ENCODE data around the gene ARHGAP32.
A peak's percentile ranks its signal among the peaks of the same experiment; 100 is the strongest.
"Not testable (repeated sequence)": the region's sequence is repeated elsewhere in the genome, so short reads cannot be mapped to it uniquely, and the experiment has no call there.

ARHGAP32 gene

GRCh38 chr11:129202646-129203045 lies 10.5 kb upstream of the ARHGAP32 start:
- DNase-seq (ENCODE audit: low read depth): no peak

GRCh38 chr11:129195682-129196081 lies 3.6 kb upstream of the ARHGAP32 start:
- no peak for DNase-seq (ENCODE audit: low read depth)

GRCh38 chr11:129191649-129192048 lies 476 bp downstream of the ARHGAP32 start:
- DNase-seq (ENCODE audit: low read depth): no peak

GRCh38 chr11:129190087-129190486 lies 2.0 kb downstream of the ARHGAP32 start:
- DNase-seq (ENCODE audit: low read depth): no peak

GRCh38 chr11:129189646-129190045 lies 2.5 kb downstream of the ARHGAP32 start:
- DNase-seq (ENCODE audit: low read depth): no peak

GRCh38 chr11:129185082-129185481 lies 7.0 kb downstream of the ARHGAP32 start:
- DNase-seq (ENCODE audit: low read depth): not testable (repeated sequence)

GRCh38 chr11:129184581-129184980 lies 7.5 kb downstream of the ARHGAP32 start:
- DNase-seq (ENCODE audit: low read depth): no peak

GRCh38 chr11:129167315-129167714 lies 24.8 kb downstream of the ARHGAP32 start:
- no peak for DNase-seq (ENCODE audit: low read depth)

GRCh38 chr11:129163714-129164164 lies 28.4 kb downstream of the ARHGAP32 start:
- no peak for DNase-seq (ENCODE audit: low read depth)

- DNase-seq (ENCODE audit: low read depth): not testable (repeated sequence)
Measured at GRCh38 chr11:129157080-129157479, 35.0 kb downstream of the ARHGAP32 start.

GRCh38 chr11:129155745-129156144 lies 36.4 kb downstream of the ARHGAP32 start:
- DNase-seq (ENCODE audit: low read depth): no peak

GRCh38 chr11:129148487-129148886 lies 43.6 kb downstream of the ARHGAP32 start:
- no peak for DNase-seq (ENCODE audit: low read depth)

- DNase-seq (ENCODE audit: low read depth): no peak
Measured at GRCh38 chr11:129146191-129146590, 45.9 kb downstream of the ARHGAP32 start.

GRCh38 chr11:129145276-129145675 lies 46.8 kb downstream of the ARHGAP32 start:
- DNase-seq (ENCODE audit: low read depth): no peak

GRCh38 chr11:129144256-129144655 lies 47.9 kb downstream of the ARHGAP32 start:
- no peak for DNase-seq (ENCODE audit: low read depth)

GRCh38 chr11:129143335-129143734 lies 48.8 kb downstream of the ARHGAP32 start:
- peak; percentile 96 for DNase-seq (ENCODE audit: low read depth)

GRCh38 chr11:129141748-129142523 lies 50.2 kb downstream of the ARHGAP32 start:
- DNase-seq (ENCODE audit: low read depth): no peak

GRCh38 chr11:129131316-129131715 lies 60.8 kb downstream of the ARHGAP32 start:
- DNase-seq (ENCODE audit: low read depth): no peak

- DNase-seq (ENCODE audit: low read depth): not testable (repeated sequence)
Measured at GRCh38 chr11:129128881-129129620, 63.1 kb downstream of the ARHGAP32 start.

GRCh38 chr11:129119036-129119435 lies 73.1 kb downstream of the ARHGAP32 start:
- DNase-seq (ENCODE audit: low read depth): no peak

- DNase-seq (ENCODE audit: low read depth): peak; percentile 32
Measured at GRCh38 chr11:129117595-129118350, 74.4 kb downstream of the ARHGAP32 start.
